ENCODE measurements around the gene PTBP3.

DNA sequence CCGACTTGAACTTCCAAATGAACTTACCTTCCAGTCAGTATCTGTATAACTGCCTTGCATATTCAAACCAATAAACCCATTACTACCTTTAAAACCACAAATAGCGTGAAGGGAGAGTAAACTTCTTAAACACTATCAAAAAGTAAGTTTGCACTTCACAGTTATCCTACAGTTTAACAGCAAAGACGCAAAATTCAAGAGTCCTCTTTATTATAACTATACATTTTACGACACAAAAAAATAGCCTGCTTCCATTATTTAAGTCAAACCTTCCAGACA, 1.8 kb downstream of the PTBP3 start:
- TF ChIP-seq, protein P1, sequence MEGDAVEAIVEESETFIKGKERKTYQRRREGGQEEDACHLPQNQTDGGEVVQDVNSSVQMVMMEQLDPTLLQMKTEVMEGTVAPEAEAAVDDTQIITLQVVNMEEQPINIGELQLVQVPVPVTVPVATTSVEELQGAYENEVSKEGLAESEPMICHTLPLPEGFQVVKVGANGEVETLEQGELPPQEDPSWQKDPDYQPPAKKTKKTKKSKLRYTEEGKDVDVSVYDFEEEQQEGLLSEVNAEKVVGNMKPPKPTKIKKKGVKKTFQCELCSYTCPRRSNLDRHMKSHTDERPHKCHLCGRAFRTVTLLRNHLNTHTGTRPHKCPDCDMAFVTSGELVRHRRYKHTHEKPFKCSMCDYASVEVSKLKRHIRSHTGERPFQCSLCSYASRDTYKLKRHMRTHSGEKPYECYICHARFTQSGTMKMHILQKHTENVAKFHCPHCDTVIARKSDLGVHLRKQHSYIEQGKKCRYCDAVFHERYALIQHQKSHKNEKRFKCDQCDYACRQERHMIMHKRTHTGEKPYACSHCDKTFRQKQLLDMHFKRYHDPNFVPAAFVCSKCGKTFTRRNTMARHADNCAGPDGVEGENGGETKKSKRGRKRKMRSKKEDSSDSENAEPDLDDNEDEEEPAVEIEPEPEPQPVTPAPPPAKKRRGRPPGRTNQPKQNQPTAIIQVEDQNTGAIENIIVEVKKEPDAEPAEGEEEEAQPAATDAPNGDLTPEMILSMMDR (conservative IDR thresholded peaks at IDR 0.05; ENCODE audit: low read depth, low read length), result no peak
- TF ChIP-seq EZH2 (IDR thresholded peaks at IDR 0.05; ENCODE audit: borderline replicate concordance, low read depth, low read length, poor library complexity, severe bottlenecking), result no peak
